GM19455 (cell line): Measurements from ENCODE around the gene KANK3.

ENCODE experiments used
- ATAC-seq: cut with Tn5 transposase; IDR thresholded peaks from one replicate; pipeline ENCODE4 v1.9.1; 2021; ENCODE audit not compliant: unreplicated experiment

The KANK3 gene

GRCh38 chr19:8340341-8341096, 2.5 kb downstream of the KANK3 start:
- ATAC-seq = no peak

- ATAC-seq = no peak
Observed at GRCh38 chr19:8338835-8339234, 4.2 kb downstream of the KANK3 start.

- no peak for ATAC-seq
Observed at GRCh38 chr19:8337728-8338127, 5.3 kb downstream of the KANK3 start.

- ATAC-seq = no peak
Observed at GRCh38 chr19:8336660-8337059, 6.4 kb downstream of the KANK3 start.

- ATAC-seq = no peak
Observed at GRCh38 chr19:8336072-8336569, 6.9 kb downstream of the KANK3 start.

- no peak for ATAC-seq
Observed at GRCh38 chr19:8335343-8336071, 7.6 kb downstream of the KANK3 start.

GRCh38 chr19:8334458-8335342, 8.4 kb downstream of the KANK3 start:
- no peak for ATAC-seq

GRCh38 chr19:8333767-8334457, 9.2 kb downstream of the KANK3 start:
- ATAC-seq = no peak

- no peak for ATAC-seq
Observed at GRCh38 chr19:8332976-8333766, 9.9 kb downstream of the KANK3 start.

GRCh38 chr19:8331263-8331845, 11.7 kb downstream of the KANK3 start:
- no peak for ATAC-seq

- ATAC-seq = no peak
Observed at GRCh38 chr19:8329996-8330395, 13.1 kb downstream of the KANK3 start.

- no peak for ATAC-seq
Observed at GRCh38 chr19:8325454-8325853, 17.6 kb downstream of the KANK3 start.

GRCh38 chr19:8324186-8325050, 18.6 kb downstream of the KANK3 start:
- no peak for ATAC-seq

- ATAC-seq = no peak
Observed at GRCh38 chr19:8323781-8324185, 19.3 kb downstream of the KANK3 start.

- ATAC-seq = no peak
Observed at GRCh38 chr19:8322638-8322997, 20.4 kb downstream of the KANK3 start.

GRCh38 chr19:8321986-8322637, 20.9 kb downstream of the KANK3 start:
- ATAC-seq = no peak

GRCh38 chr19:8321067-8321985, 21.7 kb downstream of the KANK3 start, which contains the start of the genes NDUFA7 and RPS28:
Gene NDUFA7, minus strand, starts transcription at chr19:8321375. Its CDS starts 17 bp downstream, at chr19:8321358.
Gene RPS28, plus strand, starts transcription at chr19:8321496. Its CDS starts 35 bp downstream, at chr19:8321531.
- ATAC-seq = peak; percentile 77
